BJ (cell line): ENCODE measurements around the gene ADAMTS18. TPM values are rescaled to one million over a fixed set of nuclear protein-coding genes. Genes with fewer than 3 reads are reported as not detected.
"Not testable (repeated sequence)": the region's sequence is repeated elsewhere in the genome, so short reads cannot be mapped to it uniquely, and the experiment has no call there.

ENCODE experiments used
- CTCF ChIA-PET: fragments of 350-600 bp; formaldehyde crosslinking; extraction: SDS; loops from one replicate; lab custom pipeline; 2021; ENCODE audit warnings: antibody characterized with exemption, inconsistent platforms; lab: Yijun Ruan, JAX
- POLR2A ChIA-PET: fragments of 300-600 bp; sonication (Branson Sonifier 250); formaldehyde crosslinking; extraction: SDS; loops from one replicate; lab custom pipeline; 2021; ENCODE audit warnings: antibody characterized with exemption; lab: Charles Lee
- DNase-seq: peaks from one replicate; pipeline ENCODE4 v3.0.0-alpha.2; 2011; ENCODE audit warnings: low read depth
- H3K27me3 ChIP-seq: 2 replicates; pipeline ENCODE4 v1.6.0; 2011; ENCODE audit warnings: low read length; ENCODE audit not compliant: control insufficient read depth, insufficient read depth
- H3K36me3 ChIP-seq: 2 replicates; pipeline ENCODE4 v1.5.1; 2011; ENCODE audit warnings: low read length; ENCODE audit not compliant: control insufficient read depth, insufficient read depth
- H3K4me3 ChIP-seq: 2 replicates; pipeline ENCODE4 v1.5.1; 2011; ENCODE audit warnings: low read depth, mild to moderate bottlenecking, control low read depth, low read length
- CTCF ChIP-seq: IDR thresholded peaks from 2 replicates; pipeline ENCODE4 v1.5.1; 2011; ENCODE audit warnings: low read depth, mild to moderate bottlenecking, control low read depth, inconsistent platforms, low read length, moderate library complexity; ENCODE audit not compliant: insufficient read depth
- polyA plus RNA-seq: library from polyadenylated mRNA; depleted of rRNA; stranded (reverse); fragments of >200 nt; gene quantifications from 2 replicates; pipeline ENCODE4 v1.2.3, GENCODE V29; 2011

Gene ADAMTS18
- polyA plus RNA-seq, 1 experiment: not detected

- Histone ChIP-seq H3K4me3 (no peak overlapping the region), H3K36me3 (no peaks in the 10 kb centered on the region), H3K27me3 (peaks cover 2% of the 10 kb centered on the region; the same call in 1 of the 2 replicates)
- CTCF ChIA-PET: no interaction called here
- POLR2A ChIA-PET: no interaction called here
- no peak for DNase-seq
- TF ChIP-seq CTCF: no peak
Observed at GRCh38 chr16:77273815-77274214, 161.0 kb downstream of the ADAMTS18 start.

DNA sequence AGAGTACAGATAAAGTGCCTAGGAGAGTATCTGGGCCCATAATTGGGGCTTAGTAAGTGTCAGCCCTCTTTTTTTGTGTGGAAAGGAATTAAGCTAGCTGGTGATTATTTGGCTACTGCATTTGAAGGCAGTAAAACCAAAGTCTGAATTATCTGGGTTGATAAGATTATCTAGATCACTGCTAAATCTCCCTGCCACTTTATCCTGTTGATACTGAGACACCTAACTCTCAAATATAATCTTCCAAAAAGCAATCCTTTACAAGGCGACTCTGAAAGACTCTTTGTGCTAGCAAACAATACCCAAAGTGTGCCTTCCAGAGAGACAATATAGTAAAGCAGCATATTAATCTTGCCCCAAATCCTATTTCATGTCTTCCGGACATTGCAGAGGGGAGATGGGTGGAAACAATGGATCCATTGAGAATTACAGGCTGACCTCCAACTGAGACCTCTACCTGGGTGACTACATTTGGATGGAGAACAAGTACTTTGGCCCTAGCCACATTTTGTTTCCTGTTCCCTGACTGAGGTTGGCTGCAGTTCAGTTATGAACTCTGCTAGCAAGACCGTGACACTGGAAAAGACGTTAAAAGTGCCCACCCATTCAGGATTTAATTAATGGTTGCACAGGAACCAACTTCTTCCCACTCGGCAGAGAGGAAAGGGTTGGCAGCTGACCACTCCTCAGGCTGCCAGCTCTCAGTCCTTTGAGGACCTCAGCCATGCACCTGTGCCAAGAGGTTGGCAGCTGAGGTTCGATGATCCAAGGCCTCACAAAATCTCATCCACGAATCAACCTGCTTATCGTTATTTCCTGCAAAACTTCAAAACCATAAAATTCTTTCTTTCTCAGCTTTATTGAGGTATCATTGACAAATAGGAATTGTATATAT, 163.1 kb downstream of the ADAMTS18 start:
- POLR2A ChIA-PET: no interaction called here
- DNase-seq: no peak
- Histone ChIP-seq H3K4me3 (no peak overlapping the region), H3K27me3 (peaks cover 2% of the 10 kb centered on the region; the same call in 1 of the 2 replicates), H3K36me3 (no peaks in the 10 kb centered on the region)
- TF ChIP-seq CTCF: no peak
- CTCF ChIA-PET: no interaction called here

GRCh38 chr16:77266185-77266584, 168.6 kb downstream of the ADAMTS18 start:
- H3K27me3 ChIP-seq, H3K36me3 ChIP-seq, H3K4me3 ChIP-seq, DNase-seq, POLR2A ChIA-PET, CTCF ChIA-PET: not testable (repeated sequence)

DNA sequence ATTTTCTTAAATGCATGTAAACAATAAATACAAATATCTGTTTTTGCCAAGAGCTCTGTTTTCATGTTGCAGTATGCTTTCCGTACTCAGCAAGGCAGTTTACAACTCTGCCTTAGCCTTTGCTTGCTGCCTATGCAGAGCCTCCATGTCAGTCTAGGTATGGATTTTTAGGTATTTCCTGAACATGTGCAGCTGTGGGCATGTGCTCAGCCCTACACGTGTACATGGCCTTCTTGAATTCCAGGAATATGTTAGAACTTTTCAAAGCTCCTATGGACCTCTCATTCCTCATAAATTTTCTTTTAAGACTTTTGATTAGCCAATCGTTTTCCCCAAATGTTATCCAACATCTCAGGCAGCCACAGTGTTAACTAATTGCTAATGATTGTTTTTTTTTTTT, 171.9 kb downstream of the ADAMTS18 start:
- no peak overlapping the region for H3K4me3 ChIP-seq
- H3K36me3 ChIP-seq: no peaks in the 10 kb centered on the region
- no peaks in the 10 kb centered on the region for H3K27me3 ChIP-seq
- TF ChIP-seq CTCF: no peak
- ChIA-PET CTCF (interaction anchor here (1.5 kb wide), 1 partner anchor 27 kb away, joined by 4 read pairs; no protein-coding TSS in a partner anchor), POLR2A (no interaction called here)
- DNase-seq: no peak

DNA sequence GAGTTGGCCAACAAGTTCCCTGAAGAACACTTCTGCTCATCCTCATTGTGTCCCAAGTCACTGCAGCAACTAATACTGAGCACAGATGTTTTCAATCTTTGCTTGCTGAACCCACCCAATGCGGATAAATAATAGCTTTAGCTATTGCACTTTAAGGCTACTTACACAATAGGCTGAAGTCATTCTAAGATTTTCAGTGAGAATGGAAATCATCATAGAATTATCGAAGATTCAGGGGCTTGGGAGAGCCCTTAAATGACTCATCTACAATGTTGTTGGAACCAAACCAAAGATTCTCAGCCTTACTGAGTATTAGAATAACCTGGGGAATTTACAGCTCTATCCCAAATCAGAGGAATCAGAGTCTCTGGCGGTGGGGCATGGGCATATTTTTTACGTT, 184.4 kb downstream of the ADAMTS18 start:
- no peak for DNase-seq
- no peaks in the 10 kb centered on the region for H3K36me3 ChIP-seq
- ChIA-PET CTCF (interaction anchor here (1.5 to 2.0 kb wide), 2 partner anchors 14 to 333 kb away, joined by 5 to 7 read pairs; no protein-coding TSS in a partner anchor), POLR2A (no interaction called here)
- no peak for TF ChIP-seq CTCF
- no peaks in the 10 kb centered on the region for H3K27me3 ChIP-seq
- H3K4me3 ChIP-seq: no peak overlapping the region
